ENCODE data around the gene TMEM139.

TMEM139 gene

DNA sequence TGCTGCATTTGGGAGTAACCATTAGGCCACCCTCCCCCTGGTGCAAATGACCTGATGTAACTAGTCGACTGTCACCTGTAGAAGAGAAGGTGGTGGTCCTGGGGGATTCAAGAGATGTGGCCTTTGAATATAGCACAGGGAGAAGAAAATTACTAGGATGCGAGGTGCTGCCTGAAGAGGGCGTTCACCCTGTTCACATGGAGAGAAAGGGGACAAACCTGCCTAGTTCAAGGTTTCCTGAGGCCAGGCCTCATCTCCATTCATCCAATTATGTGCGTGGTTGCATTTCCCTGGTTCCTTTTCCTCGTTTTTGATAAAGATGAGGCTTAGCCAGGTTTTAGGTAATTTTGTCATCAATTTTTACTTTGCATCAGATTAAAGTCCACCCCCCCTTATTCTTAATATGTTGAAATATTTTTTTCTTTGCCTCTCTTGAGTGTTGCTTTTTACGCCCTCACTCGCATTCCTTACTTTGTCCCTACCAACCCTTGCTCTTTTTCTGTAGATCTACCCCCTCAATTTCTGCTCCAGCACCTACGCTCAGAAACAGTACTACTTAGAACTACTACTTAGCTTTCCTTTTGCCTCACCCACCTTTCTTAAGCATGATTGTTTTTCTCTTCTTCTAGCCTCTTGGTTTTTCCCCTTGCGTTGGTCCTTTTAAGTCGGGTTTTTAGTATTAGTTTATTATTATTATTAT, 44.9 kb downstream of the TMEM139 start:
- no peaks in the 10 kb centered on the region for H3K27me3 ChIP-seq
- no peaks in the 10 kb centered on the region for H3K9me3 ChIP-seq
- no peak for DNase-seq
- intact Hi-C loops (cut with DNase I; ENCODE audit: low total_unique reads) = no loop called here
- no peak overlapping the region for H3K27ac ChIP-seq
- TF ChIP-seq, protein P1, sequence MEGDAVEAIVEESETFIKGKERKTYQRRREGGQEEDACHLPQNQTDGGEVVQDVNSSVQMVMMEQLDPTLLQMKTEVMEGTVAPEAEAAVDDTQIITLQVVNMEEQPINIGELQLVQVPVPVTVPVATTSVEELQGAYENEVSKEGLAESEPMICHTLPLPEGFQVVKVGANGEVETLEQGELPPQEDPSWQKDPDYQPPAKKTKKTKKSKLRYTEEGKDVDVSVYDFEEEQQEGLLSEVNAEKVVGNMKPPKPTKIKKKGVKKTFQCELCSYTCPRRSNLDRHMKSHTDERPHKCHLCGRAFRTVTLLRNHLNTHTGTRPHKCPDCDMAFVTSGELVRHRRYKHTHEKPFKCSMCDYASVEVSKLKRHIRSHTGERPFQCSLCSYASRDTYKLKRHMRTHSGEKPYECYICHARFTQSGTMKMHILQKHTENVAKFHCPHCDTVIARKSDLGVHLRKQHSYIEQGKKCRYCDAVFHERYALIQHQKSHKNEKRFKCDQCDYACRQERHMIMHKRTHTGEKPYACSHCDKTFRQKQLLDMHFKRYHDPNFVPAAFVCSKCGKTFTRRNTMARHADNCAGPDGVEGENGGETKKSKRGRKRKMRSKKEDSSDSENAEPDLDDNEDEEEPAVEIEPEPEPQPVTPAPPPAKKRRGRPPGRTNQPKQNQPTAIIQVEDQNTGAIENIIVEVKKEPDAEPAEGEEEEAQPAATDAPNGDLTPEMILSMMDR (IDR thresholded peaks at IDR 0.05) = no peak
- no peaks in the 10 kb centered on the region for H3K36me3 ChIP-seq
- H3K4me1 ChIP-seq = no peaks in the 10 kb centered on the region
- no peak overlapping the region for H3K4me3 ChIP-seq

DNA sequence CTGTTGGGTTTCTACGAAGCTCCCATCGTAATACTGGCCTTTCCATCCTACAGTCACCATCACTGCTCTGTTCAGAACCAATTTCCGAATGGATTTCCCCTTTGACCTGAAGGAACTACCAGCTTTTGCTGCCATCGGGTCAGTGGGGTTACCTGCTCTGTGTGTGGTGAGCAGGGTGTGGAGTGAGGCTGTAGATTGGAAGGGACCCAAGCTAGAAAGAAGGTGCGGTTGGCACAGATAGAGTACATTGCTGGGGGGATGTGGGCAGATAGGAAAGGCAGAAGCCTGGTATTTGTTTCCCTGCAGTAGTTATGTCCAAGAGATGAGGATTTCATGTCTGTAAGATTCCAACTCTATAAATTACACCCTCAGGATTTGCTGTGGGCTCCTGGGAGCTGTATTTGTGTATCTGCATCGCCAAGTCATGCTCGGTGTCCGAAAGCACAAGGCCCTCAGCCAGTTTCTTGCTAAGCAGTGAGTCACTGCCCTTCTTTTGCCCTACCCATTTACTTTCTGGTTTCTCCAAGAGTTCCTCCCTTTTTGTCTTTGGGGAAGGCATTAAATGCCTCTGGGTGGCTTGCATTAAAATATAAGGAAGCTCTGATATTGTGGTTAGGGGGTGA, 46.5 kb downstream of the TMEM139 start:
- no peak for DNase-seq
- Histone ChIP-seq H3K4me1 (no peaks in the 10 kb centered on the region), H3K36me3 (no peaks in the 10 kb centered on the region), H3K9me3 (no peaks in the 10 kb centered on the region), H3K4me3 (no peak overlapping the region), H3K27ac (no peak overlapping the region), H3K27me3 (no peaks in the 10 kb centered on the region)
- intact Hi-C loops (cut with DNase I; ENCODE audit: low total_unique reads) = no loop called here
- TF ChIP-seq, protein P1 (IDR thresholded peaks at IDR 0.05) = no peak

DNA sequence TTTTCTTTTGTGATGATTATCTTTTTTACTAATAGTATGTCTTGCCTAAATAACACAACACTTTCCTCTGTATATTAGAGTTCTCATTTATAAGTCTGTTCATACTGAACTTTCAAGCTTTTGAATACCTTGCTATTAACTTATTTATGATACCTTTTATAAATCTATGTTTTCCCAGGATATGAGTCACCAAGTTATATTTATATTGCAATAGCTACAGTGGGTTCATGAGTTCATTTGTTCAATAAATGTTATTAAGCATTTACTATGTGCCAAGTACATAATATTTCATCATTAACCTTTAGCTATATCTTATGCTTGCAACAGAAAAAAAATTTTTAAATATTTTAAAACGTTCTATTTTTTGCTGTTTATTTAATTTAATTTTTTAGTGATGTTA, 49.5 kb downstream of the TMEM139 start:
- H3K36me3 ChIP-seq = no peaks in the 10 kb centered on the region
- no peak for DNase-seq
- H3K4me3 ChIP-seq = no peak overlapping the region
- H3K27me3 ChIP-seq = peaks cover 0 to 12% of the 10 kb centered on the region in 2 donors
- H3K4me1 ChIP-seq = no peaks in the 10 kb centered on the region
- no peak overlapping the region for H3K27ac ChIP-seq
- TF ChIP-seq, protein P1 (IDR thresholded peaks at IDR 0.05) = no peak
- intact Hi-C loops (cut with DNase I; ENCODE audit: low total_unique reads) = no loop called here
- no peaks in the 10 kb centered on the region for H3K9me3 ChIP-seq

DNA sequence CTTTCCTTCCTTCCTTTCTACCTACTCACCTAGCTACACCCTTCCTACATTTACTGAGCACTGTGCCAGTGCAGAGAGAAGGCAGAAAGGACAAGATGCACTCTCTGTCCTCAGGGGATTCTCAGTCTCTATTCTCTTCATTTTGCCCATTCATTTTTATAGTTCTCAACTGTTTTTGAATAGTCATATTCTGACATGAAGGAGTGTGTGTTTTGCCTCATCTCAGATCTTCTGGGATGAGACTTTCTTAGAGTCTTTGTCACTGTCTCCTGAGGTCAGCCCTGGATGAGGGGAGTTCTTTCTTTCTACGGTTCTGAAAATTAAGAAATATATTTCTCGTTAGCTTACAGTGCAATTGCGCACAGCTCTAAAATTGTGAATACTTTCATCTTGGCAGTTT, 52.5 kb downstream of the TMEM139 start:
- H3K4me3 ChIP-seq = no peak overlapping the region
- no peaks in the 10 kb centered on the region for H3K9me3 ChIP-seq
- TF ChIP-seq, protein P1 (IDR thresholded peaks at IDR 0.05) = no peak
- H3K27me3 ChIP-seq = peaks cover 0 to 17% of the 10 kb centered on the region in 2 donors
- H3K4me1 ChIP-seq = no peaks in the 10 kb centered on the region
- no peak for DNase-seq
- H3K27ac ChIP-seq = no peak overlapping the region
- no peaks in the 10 kb centered on the region for H3K36me3 ChIP-seq
- intact Hi-C loops (cut with DNase I; ENCODE audit: low total_unique reads) = no loop called here

All from tibial artery (tissue), 4 donors.